NCI-H1105 treated with DMSO at 0.1 percent for 48 hours (cell line): ENCODE results near the gene CORO1A.
A peak's percentile ranks its signal among the peaks of the same experiment; 100 is the strongest.
"Not testable (repeated sequence)": the region's sequence is repeated elsewhere in the genome, so short reads cannot be mapped to it uniquely, and the experiment has no call there.

Source experiments
- DNase-seq: peaks from one replicate; lab custom pipeline; 2025; lab: John Stamatoyannopoulos, UW

CORO1A gene

DNA sequence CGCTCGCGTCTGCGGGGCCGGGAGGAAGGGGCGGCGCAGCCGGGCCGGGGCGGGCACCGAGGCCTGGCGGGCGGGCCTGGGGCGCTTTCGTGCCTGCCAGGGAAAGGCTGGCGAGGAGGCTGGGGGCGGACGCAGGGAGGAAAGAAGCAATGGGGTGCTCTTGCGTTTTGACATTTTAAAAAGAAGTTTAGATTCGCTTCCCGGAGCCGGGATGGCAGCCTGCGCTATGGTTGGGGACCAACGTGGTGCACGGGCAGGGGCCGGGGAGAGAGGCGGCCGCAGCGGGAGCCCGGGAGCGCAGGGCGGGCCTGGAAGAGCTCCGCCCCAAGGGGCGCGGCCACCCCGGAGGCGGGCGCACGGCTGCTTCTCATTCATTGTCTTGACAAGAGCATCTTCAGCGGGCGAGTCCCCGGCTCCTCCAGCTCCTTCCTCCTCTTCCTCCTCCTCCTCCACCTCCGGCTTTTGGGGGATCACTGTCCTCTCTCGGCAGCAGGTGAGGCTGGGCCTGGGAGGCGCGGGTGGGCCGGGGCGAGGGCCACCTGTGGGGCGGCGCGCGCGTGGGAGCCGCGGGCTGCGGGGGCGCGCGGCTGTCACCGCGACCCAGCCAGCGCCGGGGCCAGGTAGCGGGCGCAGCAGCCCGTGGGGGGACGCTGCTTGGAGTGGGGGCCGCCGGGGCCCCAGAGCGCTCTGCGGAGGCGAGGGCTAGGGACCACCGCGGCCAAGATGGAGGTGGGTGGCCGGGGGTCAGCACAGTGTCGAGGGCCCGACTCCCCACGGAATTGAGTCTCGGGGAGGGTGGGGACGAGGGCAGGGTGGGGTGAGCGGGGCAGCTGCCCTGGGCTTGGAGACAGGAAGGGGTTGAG is at the start of gene CORO1A:
CORO1A (plus strand) TSS at position 370 of the 863 bp plus-strand sequence. CDS start 1,608 bp downstream, outside the sequence.
- DNase-seq, result peak; percentile 68

DNA sequence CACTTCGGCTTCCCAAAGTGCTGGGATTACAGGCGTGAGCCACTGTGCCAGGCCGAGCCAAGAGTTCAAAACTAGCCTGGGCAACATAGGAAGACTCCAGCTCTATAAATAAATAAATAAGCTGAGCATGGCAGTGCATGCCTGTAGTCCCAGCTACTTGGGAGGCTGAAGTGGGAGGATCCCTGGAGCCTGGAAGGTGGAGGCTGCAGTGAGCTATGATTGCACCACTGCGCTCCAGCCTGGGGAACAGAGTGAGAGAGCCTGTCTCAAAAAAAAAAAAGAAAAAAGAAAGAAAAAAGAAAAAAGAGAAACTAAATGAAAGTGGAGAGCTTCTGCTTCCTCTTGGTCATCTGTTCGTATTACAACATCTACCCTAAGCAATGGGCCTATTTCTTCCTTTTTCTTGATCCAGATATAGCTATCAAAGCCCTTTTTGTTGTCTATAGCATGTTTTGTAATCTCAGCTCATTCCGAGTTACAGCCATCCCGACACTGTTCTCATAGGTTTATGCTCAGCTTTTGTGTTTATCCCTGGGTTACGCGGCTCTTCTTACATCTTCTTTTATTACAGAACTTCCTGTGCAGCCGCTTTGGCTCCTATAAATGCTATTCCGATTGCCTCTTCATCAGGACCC is 46.3 kb upstream of the CORO1A start:
- DNase-seq, result no peak

DNA sequence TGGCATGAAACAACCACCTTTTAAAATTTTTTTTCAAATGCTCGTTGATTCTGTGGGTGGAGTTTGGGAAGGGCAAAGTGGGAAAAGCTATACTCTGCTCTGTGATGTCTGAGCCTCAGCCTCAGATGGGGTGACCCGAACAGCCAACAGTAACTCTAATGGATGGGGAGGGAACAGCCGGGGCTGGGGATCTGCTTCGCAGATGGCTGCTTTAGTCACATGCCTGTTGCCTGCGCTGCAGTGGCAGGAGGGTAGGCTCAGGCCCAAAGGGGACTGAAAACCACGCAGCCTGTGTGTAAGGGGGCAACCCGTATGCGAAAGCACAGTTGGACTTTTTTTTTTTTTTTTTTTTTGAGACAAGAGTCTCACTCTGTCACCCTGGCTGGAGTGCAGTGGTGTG is 45.5 kb upstream of the CORO1A start:
- no peak for DNase-seq

DNA sequence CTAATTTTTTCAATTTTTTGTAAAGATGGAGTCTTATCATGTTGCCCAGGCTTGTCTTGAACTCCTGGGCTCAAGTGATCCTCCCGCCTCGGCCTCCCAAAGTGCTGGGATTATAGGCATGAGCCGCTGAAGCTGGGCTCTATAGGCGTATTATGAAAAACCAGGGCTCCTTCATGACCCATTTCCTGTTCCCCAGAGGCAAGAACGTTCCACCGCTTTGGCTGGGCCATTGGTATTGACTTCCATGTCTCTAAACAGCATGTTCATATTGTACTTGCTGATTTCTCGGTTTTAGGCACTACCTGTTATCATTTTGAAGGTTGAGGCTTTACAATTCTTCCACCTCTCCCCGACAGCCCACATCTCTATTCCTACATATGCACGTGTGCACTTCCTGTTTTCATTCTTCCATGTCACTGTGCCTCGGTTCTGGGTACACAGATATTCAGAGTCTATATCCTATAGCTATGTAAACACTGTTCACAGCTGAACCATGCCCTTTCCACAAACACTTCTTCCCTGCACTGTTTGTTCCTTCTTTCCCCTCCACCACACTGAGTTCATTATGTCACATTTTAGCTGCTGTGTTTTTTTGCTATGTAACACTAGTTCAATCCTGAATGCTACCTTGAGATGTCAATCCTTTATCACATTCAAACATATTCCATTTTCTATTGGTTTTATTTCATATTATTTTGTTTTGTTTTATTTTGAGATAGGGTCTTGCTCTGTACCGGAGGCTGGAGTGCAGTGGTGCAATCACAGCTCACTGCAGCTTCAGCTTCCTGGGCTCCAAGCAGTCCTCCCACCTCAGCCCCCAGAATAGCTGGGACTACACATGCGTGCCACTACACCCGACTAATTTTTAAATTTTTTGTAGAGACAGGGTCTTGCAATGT is 43.6 kb upstream of the CORO1A start:
- no peak for DNase-seq

DNA sequence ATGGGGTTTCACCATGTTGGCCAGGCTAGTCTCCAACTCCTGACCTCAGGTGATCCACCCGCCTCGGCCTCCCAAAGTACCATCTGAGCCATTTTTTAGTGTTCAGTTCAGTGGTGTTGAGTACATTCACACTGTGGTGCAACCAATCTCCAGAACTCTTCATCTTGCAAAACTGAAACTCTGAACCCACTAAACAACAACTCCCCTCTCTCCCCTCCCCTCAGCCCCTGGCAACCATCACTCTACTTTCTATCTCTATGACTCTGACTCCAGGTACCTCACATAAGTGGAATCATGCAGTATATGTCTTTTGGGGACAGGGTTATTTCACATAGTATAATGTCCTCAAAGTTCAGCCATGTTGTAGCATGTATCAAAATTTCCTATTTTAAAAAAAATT is 41.7 kb upstream of the CORO1A start:
- DNase-seq, result no peak

DNA sequence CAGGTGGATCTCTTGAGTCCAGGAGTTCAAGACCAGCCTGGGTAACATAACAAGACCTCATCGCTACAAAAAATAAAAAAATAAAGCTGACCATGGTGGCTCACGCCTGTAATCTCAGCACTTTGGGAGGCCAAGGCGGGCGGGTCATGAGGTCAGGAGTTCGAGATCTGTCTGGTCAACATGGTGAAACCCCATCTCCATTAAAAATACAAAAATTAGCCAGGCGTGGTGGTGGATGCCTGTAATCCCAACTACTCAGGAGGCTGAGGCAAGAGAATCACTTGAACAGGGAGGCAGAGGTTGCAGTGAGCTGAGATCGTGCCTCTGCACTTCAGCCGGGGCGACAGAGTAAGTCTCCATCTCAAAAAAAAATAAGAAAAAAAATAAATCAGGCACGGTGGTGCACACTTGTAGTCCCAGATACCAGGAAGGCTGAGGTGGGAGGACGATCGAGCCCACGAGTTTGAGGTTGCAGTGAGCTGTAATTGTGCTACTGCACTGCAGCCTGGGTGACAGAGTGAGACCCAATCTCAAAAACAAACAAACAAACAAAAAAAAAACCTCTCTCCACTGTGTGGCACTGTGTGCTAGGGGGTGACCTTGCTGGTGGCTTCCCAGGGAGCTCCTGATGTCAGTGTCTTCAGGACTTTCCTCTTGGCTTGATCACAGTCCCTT is 40.6 kb upstream of the CORO1A start:
- DNase-seq, result no peak

DNA sequence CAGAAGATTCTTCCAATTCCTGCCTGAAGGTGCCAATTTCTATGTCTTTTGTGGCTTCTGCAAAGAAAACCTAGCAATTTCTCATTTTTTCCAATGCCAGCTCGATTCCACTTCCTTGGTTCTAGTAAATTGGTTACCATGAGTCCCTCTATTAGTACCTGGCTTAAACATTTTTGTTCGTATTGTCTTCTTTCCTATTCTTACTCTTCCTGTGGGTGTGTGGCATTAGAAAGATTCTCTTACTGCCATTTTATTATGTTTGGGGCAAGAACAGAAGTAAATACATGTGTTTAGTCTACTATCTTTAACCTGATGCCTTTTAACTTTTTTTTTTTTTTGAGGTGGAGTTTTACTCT is 40.1 kb upstream of the CORO1A start:
- DNase-seq, result no peak

DNA sequence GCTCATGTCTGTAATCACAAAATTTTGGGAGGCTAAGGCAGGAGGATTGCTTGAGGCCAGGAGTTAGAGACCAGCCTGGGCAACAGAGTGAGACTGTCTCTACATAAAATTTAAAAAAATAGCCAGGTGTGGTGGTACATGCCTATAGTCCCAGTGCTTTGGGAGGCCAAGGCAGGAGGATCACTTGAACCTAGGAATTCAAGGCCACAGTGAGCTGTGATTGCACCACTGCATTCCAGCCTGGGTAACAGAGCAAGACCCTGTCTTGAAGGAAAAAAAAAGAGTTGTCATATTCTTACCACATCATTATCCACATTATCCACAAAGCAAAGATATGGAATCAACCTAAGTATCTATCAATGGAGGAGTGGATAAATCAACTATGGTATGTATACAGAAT is 39.4 kb upstream of the CORO1A start:
- no peak for DNase-seq

DNA sequence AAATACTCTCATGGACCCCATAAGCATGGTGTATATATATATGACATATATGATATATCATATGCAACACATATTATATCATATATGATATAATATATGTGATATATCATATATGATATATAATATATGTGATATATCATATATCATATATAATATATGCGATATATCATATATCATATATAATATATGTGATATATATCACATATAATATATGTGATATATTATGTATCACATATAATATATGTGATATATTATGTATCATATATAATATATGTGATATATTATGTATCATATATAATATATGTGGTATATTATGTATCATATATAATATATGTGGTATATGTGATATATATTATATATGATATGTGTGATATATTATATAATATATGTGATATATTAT is 38.5 kb upstream of the CORO1A start:
- no peak for DNase-seq

DNA sequence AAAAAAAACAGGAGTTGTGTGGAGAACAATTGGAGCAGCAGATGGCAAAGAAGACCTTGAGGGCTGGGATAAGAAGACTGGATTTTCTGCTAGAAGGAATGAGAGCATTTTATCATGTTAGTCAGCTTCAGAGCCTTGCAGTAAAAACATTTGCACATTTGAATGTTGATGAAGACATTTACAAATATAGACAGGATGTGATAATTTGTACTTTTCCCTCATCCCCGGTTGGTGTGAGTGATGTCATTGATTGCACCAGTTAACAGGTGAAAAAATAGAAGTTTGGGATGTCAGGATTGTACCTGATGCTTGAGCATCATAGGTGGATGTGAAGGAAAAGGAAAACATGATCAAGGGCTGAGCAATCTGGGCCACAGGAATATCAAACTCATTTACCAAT is 37.7 kb upstream of the CORO1A start:
- no peak for DNase-seq

DNA sequence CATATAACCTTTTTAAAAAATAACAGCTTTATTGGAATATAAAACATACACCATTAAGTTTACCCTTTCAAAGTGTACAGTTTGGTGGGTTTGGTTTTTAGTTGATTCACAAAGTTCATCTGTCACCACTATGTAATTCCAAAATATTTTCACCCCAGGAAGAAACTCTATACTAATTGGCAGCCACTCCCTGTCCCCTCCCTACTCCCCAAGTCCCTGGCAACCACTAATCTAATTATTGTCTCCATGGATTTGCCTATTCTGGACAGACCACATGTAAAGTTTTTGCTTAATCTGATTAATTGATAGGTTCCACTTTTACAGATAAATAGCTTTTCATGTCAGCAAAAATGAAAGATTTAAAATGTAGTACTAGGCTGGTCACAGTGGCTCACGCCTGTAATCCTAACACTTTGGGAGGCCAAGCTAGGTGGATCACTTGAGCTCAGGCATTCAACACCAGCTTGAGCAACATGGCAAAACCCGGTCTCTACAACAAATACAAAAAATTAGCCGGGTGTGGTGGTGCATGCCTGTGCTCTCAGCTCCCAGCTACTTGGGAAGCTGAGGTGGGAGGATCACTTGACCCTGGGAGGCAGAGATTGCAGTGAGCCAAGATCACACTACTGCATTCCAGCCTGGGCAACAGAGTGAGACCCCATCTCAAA is 35.4 kb upstream of the CORO1A start:
- DNase-seq, result no peak

DNA sequence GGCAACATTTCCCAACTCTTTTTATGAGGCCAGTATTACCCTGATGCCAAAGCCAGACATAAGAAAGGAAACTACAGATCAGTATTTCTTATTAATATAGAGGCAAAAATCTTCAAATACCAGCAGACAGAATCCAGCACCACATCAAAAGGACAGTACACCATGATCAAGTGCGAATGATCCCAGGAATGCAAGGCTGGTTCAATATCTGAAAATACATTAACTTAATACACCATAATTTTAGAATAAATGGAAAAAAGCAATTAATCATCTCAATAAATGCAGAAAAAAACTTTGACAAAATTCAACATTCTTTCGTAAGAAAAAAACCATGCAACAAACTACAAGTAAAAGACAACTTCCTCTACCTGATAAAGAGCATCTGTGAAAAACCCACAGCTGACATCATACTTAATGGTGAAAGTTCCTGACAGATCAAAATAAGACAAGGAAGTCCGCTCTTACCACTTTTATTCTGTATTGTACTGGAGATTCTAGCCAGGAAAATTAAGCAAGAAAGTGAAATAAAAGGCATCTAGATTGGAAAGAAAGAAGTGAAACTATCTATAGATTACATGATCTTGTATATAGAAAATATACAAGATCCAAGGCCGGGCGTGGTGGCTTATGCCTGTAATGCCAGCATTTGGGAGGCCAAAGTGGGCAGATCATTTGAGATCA is 34.0 kb upstream of the CORO1A start:
- no peak for DNase-seq

DNA sequence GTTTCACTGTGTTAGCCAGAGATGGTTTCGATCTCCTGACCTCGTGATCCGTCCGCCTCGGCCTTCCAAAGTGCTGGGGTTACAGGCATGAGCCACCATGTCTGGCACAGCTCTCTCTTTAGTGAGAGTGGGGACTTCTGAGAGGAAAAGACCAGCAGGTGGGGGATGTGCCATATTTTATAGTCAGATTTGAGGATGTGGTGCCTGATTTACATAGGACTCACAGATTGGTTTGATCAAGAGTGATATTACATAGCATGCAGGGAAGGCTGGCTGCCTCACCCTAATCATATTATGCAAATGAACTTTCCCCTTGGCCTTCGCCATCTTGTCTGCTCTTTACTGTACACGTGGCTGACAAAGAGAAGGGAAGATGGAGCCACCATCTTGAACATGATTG is 32.3 kb upstream of the CORO1A start:
- no peak for DNase-seq

DNA sequence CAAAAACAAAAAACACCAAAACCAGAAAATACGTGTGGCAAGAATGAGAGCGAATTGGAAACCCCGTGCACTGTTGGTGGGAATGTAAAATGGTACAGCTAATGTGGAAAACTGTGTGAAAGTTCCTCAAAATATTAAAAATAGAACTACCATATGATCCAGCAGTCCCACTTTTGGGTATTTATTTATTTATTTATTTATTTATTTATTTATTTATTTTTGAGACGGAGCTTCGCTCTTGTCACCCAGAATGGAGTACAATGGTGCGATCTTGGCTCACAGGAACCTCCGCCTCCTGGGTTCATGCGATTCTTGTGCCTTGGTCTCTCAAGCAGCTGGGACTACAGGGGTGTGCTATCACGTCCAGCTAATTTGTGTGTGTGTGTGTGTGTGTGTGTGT is 30.9 kb upstream of the CORO1A start:
- no peak for DNase-seq

DNA sequence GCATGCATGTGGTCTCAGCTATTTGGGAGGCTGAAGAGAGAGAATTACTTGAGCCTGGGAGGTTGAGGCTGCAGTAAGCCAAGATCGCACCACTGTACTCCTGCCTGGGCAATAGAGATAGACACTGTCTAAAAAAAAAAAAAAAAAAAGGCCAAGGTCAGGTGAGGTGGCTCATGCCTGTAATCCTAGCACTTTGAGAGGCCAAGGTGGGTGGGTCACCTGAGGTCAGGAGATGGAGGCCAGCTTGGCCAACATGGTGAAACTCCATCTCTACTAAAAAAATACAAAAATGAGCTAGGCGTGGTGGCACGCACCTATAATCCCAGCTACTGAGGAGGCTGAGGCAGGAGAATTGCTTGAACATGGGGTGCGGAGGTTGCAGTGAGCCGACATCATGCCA is 28.2 kb upstream of the CORO1A start:
- DNase-seq, result no peak

DNA sequence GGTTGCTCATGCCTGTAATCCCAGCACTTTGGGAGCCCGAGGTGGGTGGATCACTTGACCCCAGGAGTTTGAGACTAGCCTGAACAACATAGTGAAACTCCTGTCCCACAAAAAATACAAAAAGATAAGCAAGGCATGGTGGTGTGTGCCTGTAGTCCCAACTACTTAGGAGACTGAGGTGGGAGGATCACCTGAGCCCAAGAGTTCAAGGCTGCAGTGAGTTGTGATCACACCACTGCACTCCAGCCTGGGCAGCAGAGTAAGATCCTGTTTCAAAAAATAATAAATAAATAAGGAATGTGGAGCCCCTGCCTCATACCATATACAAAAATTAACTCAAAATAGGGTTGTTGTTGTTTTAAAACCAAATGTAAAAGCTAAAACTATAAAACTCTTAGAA is 26.2 kb upstream of the CORO1A start:
- no peak for DNase-seq

DNA sequence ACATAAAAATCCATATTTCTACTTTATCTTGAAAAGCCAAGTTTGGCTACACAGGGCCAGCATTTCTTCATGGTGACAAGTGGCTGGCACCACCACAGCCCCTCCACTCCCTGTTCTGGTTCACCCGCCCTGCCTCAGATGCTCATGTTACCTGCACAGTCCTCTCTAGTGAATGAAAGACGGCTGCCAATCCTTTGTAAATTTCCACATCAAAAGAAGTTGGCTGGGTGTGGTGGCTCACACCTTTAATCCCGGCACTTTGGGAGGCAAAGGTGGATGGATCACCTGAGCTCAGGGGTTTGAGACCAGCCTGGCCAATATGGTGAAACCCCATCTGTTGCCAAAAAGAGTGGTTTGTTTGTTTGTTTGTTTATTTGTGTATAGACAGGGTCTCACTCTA is 19.9 kb upstream of the CORO1A start:
- no peak for DNase-seq

DNA sequence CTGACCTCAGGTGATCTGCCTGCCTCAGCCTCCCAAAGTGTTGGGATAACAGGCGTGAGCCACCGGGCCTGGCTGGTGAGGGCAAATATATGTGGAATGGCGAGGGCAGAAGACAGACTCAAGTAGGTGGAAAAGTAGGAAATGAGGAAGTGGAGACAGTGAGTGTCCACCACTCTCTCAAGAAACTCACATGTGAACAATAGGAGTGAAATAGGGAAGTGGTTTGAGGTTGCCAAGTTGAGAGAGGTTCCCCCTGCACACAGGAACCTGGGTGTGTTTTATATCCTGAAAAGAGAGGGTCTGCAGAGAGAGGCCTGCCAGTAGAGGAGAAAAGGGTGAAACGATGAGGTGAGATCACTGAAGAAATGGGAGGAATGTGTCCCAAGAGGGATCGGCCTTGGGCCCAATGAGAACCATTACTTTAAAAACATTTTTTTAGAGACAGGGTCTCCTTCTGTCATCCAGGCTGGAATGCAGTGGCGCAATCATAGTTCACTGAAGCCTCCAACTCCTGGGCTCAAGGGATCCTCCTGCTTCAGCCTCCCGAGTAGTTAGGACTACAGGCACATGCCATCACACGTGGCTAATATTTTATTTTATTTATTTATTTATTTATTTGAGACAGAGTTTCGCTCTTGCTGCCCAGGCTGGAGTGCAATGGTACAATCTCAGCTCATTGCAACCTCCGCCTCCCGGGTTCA is 17.1 kb upstream of the CORO1A start:
- no peak for DNase-seq

DNA sequence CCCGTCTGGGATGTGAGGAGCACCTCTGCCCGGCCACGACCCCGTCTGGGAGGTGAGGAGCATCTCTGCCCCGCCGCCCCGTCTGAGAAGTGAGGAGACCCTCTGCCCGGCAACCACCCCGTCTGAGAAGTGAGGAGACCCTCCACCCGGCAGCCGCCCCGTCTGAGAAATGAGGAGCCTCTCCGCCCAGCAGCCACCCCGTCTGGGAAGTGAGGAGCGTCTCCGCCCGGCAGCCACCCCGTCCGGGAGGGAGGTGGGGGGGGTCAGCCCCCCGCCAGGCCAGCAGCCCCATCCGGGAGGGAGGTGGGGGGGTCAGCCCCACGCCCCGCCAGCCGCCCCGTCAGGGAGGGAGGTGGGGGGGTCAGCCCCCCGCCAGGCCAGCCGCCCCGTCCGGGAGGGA is 14.7 kb upstream of the CORO1A start:
- DNase-seq, result not testable (repeated sequence)

DNA sequence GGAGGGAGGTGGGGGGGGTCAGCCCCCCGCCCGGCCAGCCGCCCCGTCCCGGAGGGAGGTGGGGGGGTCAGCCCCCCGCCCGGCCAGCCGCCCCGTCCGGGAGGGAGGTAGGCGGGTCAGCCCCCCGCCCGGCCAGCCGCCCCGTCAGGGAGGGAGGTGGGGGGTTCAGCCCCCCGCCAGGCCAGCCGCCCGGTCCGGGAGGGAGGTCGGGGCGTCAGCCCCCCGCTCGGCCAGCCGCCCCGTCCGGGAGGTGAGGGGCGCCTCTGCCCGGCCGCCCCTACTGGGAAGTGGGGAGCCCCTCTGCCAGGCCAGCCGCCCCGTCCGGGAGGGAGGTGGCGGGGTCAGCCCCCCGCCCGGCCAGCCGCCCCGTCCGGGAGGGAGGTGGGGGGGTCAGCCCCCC is 14.0 kb upstream of the CORO1A start:
- not testable (repeated sequence) for DNase-seq
